GM21390 (cell line): ENCODE results near the gene MTHFD1.

Experiments
- ATAC-seq: cut with Tn5 transposase; IDR thresholded peaks from one replicate; pipeline ENCODE4 v1.9.1; 2021; ENCODE audit not compliant: unreplicated experiment

The MTHFD1 gene

DNA sequence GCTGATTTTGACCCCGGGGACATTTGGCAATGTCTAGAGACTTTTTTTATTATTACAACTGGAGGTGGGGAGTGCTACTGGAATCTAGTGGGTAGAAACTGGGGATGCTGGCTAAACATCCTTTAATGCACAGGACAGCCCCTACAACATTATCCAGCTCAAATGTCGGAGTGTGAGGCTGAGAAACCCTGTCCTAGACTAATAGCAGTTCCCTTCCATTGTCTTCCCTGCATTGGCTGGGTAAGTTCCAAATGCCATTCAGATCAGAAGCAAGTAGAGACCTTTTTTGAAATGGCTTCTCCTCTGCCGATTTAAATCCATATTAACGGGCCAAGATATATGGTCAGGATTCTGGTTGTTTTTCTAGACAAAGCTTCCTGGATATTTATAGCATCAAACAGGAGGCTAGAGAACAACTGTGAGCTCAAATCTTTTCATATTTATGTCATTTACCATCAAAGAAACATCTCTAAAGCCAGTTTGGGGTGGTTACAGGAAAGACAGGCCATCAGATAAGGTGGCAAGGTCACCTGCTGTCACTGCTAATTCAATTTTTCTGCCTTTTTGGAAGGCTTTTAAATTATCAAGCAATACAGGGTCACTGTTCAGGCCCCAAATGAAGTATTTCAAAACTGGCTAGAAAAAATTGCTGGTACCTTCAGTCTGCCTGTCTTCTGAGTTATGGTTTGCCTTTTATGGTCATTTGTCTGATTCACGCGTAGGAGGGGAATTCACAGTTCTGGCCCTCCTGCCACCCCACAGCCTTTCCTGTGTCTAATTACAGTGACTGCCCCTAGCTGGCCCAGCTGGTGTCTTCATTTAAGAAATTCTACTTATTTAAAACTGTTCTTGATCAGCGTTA, 57.1 kb downstream of the MTHFD1 start:
- peak; percentile 95 for ATAC-seq

DNA sequence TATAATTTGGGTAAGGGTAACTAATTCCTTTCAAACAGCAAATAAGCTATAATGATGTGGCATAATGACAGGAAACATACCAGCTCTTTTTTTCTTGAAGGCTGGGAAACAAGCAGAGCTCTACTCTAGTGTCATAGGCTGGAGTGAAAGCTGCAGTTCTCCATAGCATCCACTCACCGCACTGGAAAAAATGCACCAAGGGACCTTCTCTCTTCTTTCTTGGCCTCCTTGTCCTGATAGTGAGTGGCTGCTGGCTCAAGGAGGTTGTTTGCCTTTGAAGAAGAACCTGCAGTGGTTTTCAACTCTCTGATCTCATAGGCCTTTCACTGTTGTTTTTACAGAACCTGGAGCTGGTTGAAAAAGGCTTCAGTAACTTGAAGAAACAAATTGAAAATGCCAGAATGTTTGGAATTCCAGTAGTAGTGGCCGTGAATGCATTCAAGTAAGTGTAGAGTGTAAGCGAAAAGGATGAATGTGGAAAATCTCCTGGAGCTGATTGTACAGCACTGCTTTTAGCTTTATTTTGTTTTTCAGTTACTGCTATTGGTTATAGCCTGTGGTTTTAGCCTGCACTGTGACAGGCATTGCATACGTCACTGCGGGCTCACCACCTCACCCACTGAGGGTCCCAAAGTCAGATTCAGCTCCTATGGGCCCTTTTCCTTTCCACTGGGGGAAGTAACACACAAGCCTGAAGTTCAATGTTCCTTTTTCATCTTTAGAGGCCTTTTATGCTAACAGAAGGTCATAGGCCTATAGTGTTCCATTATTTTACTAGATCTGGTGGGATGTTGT, 59.9 kb downstream of the MTHFD1 start:
- no peak for ATAC-seq

DNA sequence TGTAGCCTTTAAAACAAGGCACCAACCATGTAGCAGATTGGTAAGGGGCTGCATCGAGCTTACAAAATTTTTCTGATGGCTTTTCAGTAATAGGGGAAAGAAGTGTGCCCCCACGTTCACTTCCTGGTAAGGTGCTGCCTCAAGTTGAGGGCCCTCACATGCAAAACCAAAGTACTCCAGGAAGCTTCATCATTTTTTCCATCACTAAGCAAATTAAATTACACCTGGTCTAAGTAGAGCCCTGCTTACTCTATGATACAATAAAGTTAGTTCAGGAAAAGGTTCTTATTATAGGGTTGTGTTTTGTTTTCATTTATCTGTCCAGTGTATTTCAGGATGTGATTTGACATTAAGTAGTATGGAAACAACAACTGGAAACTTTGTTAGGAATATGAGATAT, 62.1 kb downstream of the MTHFD1 start:
- no peak for ATAC-seq

DNA sequence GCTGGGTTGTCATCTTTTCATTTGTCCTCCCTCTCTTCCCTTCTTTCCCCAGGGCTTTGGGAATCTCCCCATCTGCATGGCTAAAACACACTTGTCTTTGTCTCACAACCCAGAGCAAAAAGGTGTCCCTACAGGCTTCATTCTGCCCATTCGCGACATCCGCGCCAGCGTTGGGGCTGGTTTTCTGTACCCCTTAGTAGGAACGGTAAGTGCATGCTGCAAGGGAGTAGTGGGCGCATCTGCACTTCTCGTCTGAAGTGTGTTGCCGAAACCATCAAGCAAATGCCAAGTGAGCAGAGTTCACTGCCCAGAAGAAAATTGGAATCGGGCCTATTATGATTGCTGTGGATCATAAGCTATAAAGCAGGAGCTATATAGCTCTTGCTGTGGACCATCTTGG, 66.5 kb downstream of the MTHFD1 start:
- no peak for ATAC-seq

DNA sequence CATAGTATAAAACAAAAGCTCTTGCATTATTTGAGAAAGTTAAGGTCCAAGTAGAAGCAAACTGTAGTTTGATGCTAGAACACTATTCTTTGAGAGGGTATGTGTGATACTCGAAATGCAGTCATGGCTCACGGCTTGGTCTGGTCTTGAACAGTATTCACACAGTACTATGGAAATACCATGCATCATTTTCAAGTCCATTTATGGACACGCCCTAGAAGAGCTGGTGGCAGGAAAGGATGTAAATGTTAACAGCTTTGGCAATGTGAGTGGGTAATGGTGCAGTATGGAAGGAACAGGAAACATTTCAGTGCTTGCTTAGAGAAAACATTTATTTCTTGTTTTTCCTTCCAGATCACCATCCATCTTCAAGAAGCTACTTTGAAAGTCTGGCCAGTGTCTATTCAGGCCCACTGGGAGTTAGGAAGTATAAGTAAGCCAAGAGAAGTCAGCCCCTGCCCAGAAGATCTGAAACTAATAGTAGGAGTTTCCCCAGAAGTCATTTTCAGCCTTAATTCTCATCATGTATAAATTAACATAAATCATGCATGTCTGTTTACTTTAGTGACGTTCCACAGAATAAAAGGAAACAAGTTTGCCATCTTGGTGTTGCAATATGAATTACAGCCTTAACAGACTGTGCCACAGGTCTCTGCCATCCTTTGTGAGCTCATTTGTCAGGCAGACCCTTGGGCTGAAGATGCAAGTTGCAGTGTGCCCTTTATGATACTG, 71.4 kb downstream of the MTHFD1 start:
- ATAC-seq: no peak

DNA sequence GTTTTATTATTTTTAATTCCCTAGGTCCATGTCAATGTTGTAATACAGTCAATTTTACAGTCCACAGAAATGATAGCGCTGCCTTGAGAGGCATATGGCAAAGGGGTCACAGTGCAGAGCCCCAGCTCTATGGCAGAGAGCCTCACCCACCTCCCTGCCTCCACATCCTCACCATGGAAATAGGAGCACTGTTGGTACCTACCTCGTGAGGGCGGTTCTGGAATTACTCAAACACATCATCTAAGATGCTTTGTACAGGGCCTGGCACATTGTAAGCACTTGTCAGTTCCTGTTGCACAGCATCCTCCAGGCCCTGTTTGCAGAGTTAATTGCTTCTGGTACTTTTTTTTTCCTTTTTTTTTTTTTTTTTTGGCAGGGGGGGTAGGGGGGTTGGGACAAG, 73.1 kb downstream of the MTHFD1 start:
- ATAC-seq: no peak

DNA sequence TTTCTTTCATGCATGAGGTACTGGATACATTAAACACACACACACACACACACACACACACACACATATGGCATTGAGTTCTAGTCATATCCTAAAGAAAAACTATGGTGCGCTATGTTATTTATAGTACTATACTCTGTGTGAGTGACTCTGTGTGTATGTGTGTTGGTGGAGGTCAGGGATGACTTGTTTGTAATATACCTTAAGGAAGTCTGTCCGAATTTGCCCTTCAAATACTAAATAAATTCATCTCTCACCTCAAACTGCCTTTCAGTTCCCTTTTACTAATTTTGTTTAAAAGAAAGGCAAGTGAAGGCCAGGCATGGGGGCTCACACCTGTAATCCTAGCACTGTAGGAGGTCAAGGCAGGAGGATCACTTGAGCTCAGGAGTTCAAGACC, 75.0 kb downstream of the MTHFD1 start:
- no peak for ATAC-seq

DNA sequence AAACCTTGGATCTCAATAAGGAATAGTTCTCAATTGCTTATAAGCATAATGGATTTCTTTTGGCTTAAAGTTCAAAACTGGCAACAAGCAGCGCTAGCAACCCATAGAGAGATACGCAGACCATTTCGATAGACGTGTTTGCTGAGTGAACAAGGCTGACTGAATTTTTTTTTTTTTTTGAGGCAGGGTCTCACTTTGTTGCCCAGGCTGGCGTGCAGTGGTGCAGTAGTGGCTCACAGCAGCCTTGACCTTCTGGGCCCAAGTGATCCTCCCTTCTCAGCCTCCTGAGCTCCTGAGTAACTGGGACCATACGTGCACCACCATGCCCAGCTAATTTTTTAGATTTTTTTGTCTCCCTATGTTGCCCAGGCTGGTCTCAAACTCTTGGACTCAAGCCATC, 75.7 kb downstream of the MTHFD1 start:
- no peak for ATAC-seq

DNA sequence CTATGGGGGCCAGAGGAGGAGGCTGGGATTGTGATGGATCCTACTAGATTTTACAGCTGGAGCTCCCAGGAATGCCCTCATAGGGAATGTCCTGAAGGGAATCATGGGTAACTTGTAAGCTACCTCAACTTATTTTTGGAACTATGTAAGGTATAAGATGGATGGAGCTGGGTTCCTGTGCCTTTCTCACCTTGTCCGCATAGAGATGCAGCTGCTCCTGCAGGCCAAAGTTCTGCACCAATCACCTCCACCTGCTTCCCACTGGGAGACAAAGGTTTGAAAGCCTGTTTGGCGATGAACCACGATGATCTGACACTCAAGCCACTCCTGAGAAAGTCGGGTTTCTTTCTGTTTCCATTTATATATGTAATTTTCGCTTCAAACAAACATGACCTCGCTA, 76.5 kb downstream of the MTHFD1 start:
- ATAC-seq: no peak

DNA sequence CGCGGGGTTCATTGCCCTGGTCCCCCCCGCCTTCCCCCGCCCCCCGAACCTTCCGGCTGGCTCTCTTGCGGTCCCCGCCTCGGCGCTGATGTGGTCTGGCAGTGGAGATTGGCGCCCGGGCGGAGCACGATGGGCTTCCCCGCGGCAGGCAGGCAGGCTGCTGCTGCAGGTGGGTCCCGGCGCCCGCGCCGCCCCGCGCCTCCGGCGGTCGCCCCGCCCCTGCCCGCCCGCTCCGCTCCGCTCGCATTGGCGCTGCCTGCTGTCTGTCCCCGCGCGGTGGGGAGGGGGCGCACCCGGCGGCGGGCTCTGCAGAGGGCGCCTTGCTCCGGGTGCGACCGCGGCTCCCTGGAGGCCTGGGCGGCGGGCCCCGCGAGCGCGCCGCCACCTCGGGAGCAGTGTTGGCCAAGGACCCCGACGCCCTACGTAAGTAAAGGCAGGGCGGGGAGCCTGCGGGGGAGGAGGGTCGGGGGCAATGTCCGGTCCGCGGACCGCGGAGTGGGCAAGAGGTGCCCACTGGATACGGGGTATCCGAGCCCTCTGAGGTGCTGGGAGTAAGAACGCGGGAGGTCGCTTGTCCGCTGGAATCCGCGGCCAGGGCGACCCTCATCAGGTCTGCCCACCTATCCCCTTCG, 77.2 kb downstream of the MTHFD1 start, which contains the start of gene AKAP5:
Gene AKAP5 (plus strand): TSS at position 309 of the 632 bp plus-strand sequence. CDS start 2,896 bp downstream, outside the sequence.
- ATAC-seq: peak; percentile 71

DNA sequence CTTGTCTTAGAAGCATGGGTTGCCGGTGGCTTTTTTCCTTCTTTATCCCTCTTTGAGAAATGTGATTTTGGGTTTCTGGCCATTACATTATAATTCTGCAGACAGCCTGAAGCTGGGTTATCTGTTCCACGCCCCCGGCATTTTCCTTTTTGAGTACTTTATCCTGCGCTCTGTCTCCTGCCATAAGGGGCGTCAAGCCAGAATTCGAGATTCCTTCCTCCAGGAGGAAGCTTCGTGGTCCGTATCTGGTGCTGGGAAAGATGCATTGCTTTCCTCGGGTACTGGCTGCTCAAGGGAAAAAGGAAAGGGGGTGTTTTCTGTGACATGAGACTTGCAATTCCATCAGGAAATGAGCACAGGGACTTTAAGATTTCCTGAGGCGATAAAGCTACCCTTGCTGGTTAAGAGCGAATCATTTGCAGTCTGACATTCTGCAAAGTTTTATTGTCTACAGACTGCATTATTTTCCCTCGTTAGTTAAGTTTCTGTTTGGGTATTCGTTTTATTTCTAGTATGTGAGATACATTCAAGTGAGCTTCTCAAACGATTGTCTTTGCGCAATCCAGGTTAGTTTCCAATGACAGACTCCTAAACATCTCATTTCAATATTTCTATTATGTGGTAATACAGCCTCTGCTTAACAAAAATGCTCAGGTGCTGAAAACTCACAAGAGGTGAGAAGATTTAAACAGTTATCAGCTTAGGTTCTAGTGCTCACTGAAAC, 77.8 kb downstream of the MTHFD1 start:
- ATAC-seq: no peak

DNA sequence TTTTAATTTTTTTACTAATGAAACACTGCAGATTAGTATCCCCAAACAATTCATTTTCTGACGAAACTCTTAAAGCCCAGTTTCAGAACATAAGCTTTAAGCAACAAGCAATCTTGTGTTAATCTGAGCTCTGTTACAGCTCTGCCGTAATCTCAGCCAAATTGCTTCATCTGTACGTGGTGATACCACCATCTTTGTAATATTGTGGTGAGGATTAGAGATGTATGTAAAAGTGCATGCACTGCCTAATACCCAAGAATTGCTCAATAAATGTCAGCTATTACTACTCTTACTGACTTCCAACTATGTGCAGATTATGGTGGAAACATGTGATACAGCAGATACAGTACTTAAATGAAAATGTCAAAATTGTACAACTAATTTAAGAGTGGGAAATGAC, 78.9 kb downstream of the MTHFD1 start:
- ATAC-seq: no peak

DNA sequence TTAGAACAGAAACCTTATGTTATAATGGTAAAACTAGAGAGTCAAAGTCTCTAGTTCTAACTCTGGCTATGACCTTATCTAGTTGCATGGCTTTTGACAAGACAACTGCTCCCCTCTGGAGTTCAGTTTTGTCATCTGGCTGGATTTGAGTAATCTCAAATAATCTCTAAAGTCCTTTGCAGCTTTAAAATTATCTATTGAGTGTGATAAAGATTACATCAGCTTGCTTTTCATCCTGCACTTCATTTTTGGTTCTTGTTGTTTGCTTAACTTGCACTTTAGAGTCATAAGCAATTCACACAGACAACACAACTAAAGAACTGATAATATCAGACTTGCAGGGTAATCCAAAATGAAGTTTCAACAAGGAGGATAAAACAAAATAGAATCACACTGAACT, 79.4 kb downstream of the MTHFD1 start:
- no peak for ATAC-seq

DNA sequence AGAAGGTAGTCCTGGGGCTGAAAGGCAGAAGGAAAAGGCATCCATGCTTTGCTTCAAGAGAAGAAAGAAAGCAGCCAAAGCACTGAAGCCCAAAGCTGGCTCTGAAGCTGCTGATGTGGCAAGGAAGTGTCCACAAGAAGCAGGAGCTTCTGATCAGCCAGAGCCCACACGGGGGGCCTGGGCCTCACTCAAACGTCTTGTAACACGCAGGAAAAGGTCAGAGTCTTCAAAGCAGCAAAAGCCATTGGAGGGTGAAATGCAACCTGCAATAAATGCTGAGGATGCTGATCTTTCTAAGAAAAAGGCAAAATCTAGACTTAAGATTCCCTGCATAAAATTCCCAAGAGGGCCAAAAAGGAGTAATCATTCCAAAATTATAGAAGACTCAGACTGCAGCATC, 80.3 kb downstream of the MTHFD1 start:
- no peak for ATAC-seq

DNA sequence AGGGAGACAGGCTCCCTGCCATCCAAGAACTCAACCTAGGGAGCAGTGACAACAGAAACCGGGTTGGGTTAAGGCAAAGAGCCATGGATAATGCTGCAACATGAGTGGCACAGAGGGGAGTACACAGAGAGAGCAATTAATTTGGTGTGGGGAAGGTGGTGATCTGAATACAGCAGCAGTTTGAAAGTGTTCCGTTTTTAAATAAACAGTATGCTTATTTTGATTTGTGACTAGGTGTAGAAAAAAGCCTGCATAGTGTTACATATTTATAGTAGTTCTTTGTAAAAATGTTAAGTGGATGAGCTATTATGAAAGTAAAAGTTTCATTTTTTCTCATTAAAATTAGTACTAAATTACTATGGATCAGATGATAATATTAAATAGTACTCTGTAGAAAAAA, 85.9 kb downstream of the MTHFD1 start:
- ATAC-seq: no peak

DNA sequence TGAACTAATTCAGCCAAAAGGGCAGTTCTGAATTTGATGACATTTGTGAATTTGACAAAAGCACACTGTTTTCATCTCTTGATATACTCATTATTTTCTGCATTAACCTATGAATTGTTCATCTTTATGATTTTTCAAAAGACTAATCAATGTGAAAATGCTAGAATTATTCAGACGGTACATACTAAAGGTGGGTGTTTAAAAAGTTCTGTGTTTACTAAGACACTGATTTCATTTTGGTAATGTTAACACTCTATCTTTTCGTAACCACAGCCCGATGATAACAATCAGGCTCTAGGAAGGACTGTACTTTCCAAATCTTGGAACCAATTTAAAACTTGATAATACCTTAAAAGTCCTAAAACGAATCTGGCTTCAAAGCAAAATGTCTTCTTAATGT, 86.5 kb downstream of the MTHFD1 start:
- ATAC-seq: no peak

DNA sequence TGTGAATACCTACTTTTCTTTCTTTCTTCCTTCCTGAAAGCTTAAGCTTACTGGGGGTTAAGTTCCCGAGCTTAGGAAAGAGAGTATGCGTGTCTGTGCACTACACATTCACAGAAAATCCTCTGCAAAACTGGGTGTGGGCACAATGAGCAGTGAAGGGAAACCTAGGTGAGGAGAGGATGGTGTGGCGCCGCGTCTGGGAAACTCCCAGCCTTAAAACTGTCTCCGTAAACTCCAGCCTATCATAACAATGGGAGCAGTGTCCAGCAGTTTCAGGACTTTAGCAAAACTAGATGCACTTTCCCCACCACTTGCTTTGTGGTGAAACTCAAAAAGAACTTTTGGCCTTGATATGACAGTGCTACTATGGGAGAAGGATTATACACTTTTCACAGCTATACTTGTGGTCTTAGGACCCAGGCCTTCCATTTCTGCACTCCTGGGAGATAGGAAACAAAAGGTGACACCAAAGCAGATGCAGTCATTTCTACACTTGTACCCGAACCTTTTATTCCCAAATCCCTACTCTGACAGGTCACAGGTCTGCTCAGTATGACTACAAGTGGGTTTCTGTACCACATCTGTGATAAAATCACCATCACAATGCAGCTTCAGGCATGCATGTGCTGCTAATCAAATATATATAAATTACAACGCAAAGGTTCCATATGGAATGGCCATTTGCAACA, 87.6 kb downstream of the MTHFD1 start:
- ATAC-seq: no peak

DNA sequence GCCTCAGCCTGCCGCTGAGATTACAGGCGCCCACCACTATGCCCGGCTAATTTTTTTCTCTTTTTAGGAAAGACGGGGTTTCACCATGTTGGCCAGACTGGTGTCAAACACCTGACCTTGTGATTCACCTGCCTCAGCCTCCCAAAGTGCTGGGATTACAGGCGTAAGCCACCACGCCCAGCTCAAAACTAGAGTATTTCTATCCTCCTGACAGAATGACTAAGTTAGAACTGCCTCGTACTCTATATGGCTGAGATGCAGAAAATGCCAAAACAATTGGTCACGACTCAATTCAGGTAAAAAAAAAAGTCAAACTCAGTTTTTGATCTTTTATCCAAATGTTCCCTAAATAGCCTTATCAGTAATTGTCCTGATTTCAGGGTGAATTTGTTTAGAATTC, 88.3 kb downstream of the MTHFD1 start:
- ATAC-seq: no peak

DNA sequence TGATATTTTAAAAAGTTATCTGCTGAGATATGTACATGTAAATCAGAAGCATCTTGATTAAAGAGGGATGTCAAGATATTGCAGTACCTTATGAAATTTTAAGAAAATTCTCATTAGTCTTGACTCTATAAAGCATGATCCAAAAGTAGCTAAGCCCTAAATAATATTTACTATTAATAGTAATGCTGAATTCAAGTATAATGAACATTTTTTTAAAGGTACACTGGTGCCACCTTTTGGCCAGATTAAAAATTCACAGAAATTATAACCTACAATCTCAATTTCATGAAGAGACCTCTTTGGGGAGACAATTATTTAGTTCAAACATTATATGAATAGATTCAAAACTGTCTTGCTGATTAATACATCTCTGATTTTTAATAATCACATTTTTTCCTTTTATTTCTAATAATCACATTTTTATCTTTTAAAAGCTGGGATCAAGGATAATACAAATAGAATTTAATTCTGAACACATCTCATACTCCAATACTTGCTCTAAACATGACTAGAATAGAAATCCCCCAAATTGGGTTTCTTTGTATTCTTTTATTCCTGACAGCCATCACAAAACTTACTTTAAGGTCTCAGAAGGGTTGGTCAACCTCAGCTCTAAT, 90.6 kb downstream of the MTHFD1 start:
- no peak for ATAC-seq
